Right kidney (tissue), 1 donor: ENCODE data around the gene ARL6IP5.
A peak's percentile ranks its signal among the peaks of the same experiment; 100 is the strongest.

Experiments
- DNase-seq: peaks from one replicate; pipeline ENCODE4 v3.0.0-alpha.2; 2016

ARL6IP5 gene

GRCh38 chr3:69116162-69116561, 31.4 kb downstream of the ARL6IP5 start:
- no peak for DNase-seq

GRCh38 chr3:69116897-69117296, 32.2 kb downstream of the ARL6IP5 start:
- no peak for DNase-seq

GRCh38 chr3:69118555-69118954, 33.8 kb downstream of the ARL6IP5 start:
- no peak for DNase-seq

- no peak for DNase-seq
Measured at GRCh38 chr3:69119138-69119537, 34.4 kb downstream of the ARL6IP5 start.

GRCh38 chr3:69119681-69120080, 34.9 kb downstream of the ARL6IP5 start:
- DNase-seq = no peak

GRCh38 chr3:69120879-69121464, 36.2 kb downstream of the ARL6IP5 start:
- DNase-seq = peak; percentile 10

- DNase-seq = no peak
Measured at GRCh38 chr3:69121513-69121912, 36.8 kb downstream of the ARL6IP5 start.

GRCh38 chr3:69121950-69122349, 37.2 kb downstream of the ARL6IP5 start:
- DNase-seq = no peak

GRCh38 chr3:69122403-69122802, 37.7 kb downstream of the ARL6IP5 start, which contains the start of gene LMOD3:
TSS of gene LMOD3 (minus strand) at chr3:69122595. CDS start at chr3:69122386, 209 bp downstream.
- DNase-seq = no peak

- no peak for DNase-seq
Measured at GRCh38 chr3:69126216-69126615, 41.5 kb downstream of the ARL6IP5 start.

- DNase-seq = no peak
Measured at GRCh38 chr3:69126999-69127398, 42.3 kb downstream of the ARL6IP5 start.

- DNase-seq = no peak
Measured at GRCh38 chr3:69128509-69128908, 43.8 kb downstream of the ARL6IP5 start.

- no peak for DNase-seq
Measured at GRCh38 chr3:69129531-69129930, 44.8 kb downstream of the ARL6IP5 start.

- DNase-seq = no peak
Measured at GRCh38 chr3:69130689-69131088, 46.0 kb downstream of the ARL6IP5 start.

GRCh38 chr3:69137005-69137404, 52.3 kb downstream of the ARL6IP5 start:
- DNase-seq = no peak

- no peak for DNase-seq
Measured at GRCh38 chr3:69137412-69137811, 52.7 kb downstream of the ARL6IP5 start.

GRCh38 chr3:69141313-69141712, 56.6 kb downstream of the ARL6IP5 start:
- DNase-seq = no peak

GRCh38 chr3:69142090-69142489, 57.4 kb downstream of the ARL6IP5 start:
- DNase-seq = no peak

- DNase-seq = no peak
Measured at GRCh38 chr3:69142797-69143454, 58.2 kb downstream of the ARL6IP5 start.

GRCh38 chr3:69143612-69144011, 58.9 kb downstream of the ARL6IP5 start:
- DNase-seq = no peak

- no peak for DNase-seq
Measured at GRCh38 chr3:69144631-69145245, 60.0 kb downstream of the ARL6IP5 start.

GRCh38 chr3:69145688-69146087, 61.0 kb downstream of the ARL6IP5 start:
- no peak for DNase-seq

GRCh38 chr3:69149586-69149985, 64.8 kb downstream of the ARL6IP5 start:
- DNase-seq = no peak
